Measurements from ENCODE around the gene HOXA3. TPM values are rescaled to one million over a fixed set of nuclear protein-coding genes. Genes with fewer than 3 reads are reported as not detected.

HOXA3 gene
- total and polyA plus RNA-seq, 2 of the 8 experiments (the other 6 are each of a cell fraction or from before 2014, with no cell fraction given) = not detected

- no peak overlapping the region for H4K5ac ChIP-seq (ENCODE audit: insufficient read length, low read depth, low read length)
- peaks cover 1 to 4% (median 3%) of the 10 kb centered on the region in 4 experiments; a peak in 6 of 7 replicates for H3K4me1 ChIP-seq (replicated peaks in 1 of 4; ENCODE audit: control insufficient read depth in 3 of 4, insufficient read depth in 4 of 4, low read length in 3 of 4)
- H3K4ac ChIP-seq (replicated peaks; ENCODE audit: insufficient read length, low read depth, low read length) = no peak overlapping the region
- CTCF ChIA-PET (ENCODE audit: partially characterized antibody) = interaction anchor here (0.6 to 2.7 kb wide), 38 partner anchors 8 to 1283 kb away, joined by 3 to 26 read pairs (median 4); partner anchors contain the start of genes HOXA13, HOXA3, HOXA5 and HOXA7
- peak overlapping the region; percentile 58; the same call in 1 of the 2 replicates for H4K8ac ChIP-seq (ENCODE audit: extremely low read depth, insufficient read depth, low read length)
- peak overlapping the region; percentile 18 to 21; a peak in 3 of 4 replicates for H3K4me2 ChIP-seq (ENCODE audit: insufficient read depth in 1 of 2, low read depth in 2 of 2, low read length in 2 of 2)
- POLR2A ChIA-PET (ENCODE audit: partially characterized antibody) = interaction anchor here (0.6 kb wide), 1 partner anchor 485 kb away, joined by 3 read pairs; no protein-coding TSS in a partner anchor
- H2BK5ac ChIP-seq (ENCODE audit: low read depth, low read length) = no peak overlapping the region
- H3K23me2 ChIP-seq (ENCODE audit: low read depth, low read length) = no peaks in the 10 kb centered on the region
- H3K4me3 ChIP-seq (ENCODE audit: extremely low read depth in 1 of 4, insufficient read depth in 2 of 4, low read depth in 3 of 4, low read length in 4 of 4) = peak overlapping the region in 1 of 4 experiments; percentile 8; a peak in 1 of 8 replicates
- H2AK5ac ChIP-seq (ENCODE audit: low read depth, low read length) = no peak overlapping the region
- no peak overlapping the region for H2AFZ ChIP-seq (ENCODE audit: low read length)
- no peaks in the 10 kb centered on the region for H3K9me3 ChIP-seq (ENCODE audit: insufficient read depth in 2 of 2, low read depth in 1 of 2, low read length in 1 of 2)
- H3K9ac ChIP-seq (replicated peaks in 1 of 4; ENCODE audit: extremely low read depth in 1 of 4, low read depth in 3 of 4, low read length in 3 of 4) = no peak overlapping the region
- no peak overlapping the region for H2BK15ac ChIP-seq (ENCODE audit: low read length)
- DNase-seq (ENCODE audit: low read depth in 1 of 2, low spot score in 2 of 2) (peak in 1 of 2 experiments; percentile 93), FAIRE-seq (no peak)
- H3K79me2 ChIP-seq (ENCODE audit: control insufficient read depth in 1 of 2, insufficient read depth in 2 of 2, low read length in 2 of 2) = no peaks in the 10 kb centered on the region
- H3K79me1 ChIP-seq (ENCODE audit: low read depth, low read length) = no peaks in the 10 kb centered on the region
- H4K20me1 ChIP-seq (replicated peaks in 1 of 2; ENCODE audit: control insufficient read depth in 1 of 2, insufficient read depth in 2 of 2, low read length in 2 of 2) = peaks cover 39 to 50% of the 10 kb centered on the region in 2 experiments
- 0 out of 2 replicates have a peak overlapping the region, but pooled peaks have one; percentile 60 for H2BK12ac ChIP-seq (ENCODE audit: low read depth, low read length)
- no peak overlapping the region for H3K23ac ChIP-seq (ENCODE audit: insufficient read length)
- no peak overlapping the region for H2BK20ac ChIP-seq (ENCODE audit: low read length)
- H3K27ac ChIP-seq (ENCODE audit: low read depth, low read length) = no peak overlapping the region
- H4K91ac ChIP-seq (replicated peaks; ENCODE audit: insufficient read length, low read length) = no peak overlapping the region
- H3K56ac ChIP-seq (replicated peaks; ENCODE audit: insufficient read length, low read depth, low read length) = no peak overlapping the region
- no peak overlapping the region for H3K18ac ChIP-seq (ENCODE audit: extremely low read depth, low read length)
- H2BK120ac ChIP-seq (replicated peaks; ENCODE audit: low read depth, low read length) = no peak overlapping the region
- 9% methylated on average over 53 of the region's 56 CpGs; no CpG with 5 or more reads in 1 of the 2 experiments for WGBS, 2 experiments (ENCODE audit: extremely low coverage in 1 of 2, insufficient coverage in 1 of 2, insufficient read length in 1 of 2, insufficient replicate concordance in 2 of 2, low coverage in 1 of 2, low lambda C conversion rate in 2 of 2, missing lambda C conversion rate in 1 of 2)
- H3K27me3 ChIP-seq (replicated peaks in 1 of 4; ENCODE audit: control insufficient read depth in 3 of 4, extremely low read depth in 1 of 4, insufficient read depth in 3 of 4, low read length in 3 of 4) = peaks cover 98 to 100% (median 100%) of the 10 kb centered on the region in 4 experiments
- H3K36me3 ChIP-seq (ENCODE audit: control insufficient read depth in 2 of 4, insufficient read depth in 4 of 4, low read length in 3 of 4) = peaks cover 0 to 7% (median 0%) of the 10 kb centered on the region in 4 experiments; a peak in 1 of 8 replicates
- H3K14ac ChIP-seq (ENCODE audit: insufficient read length) = no peak overlapping the region
- peak; percentile 95 for TF ChIP-seq RNF2 (IDR thresholded peaks at IDR 0.05; ENCODE audit: borderline replicate concordance, low read depth, low read length, missing control alignments, poor library complexity, severe bottlenecking)
- TF ChIP-seq EP300 (IDR thresholded peaks at IDR 0.05; ENCODE audit: borderline replicate concordance in 1 of 2, low read depth in 2 of 2, low read length in 2 of 2) = 0 out of 3 replicates have a peak, but pooled peaks of 1 of the 2 experiments have one; percentile 17
- TF ChIP-seq YY1 (IDR thresholded peaks at IDR 0.05; ENCODE audit: low read depth, low read length) = 0 out of 2 replicates have a peak, but pooled peaks have one; percentile 36
- TF ChIP-seq NANOG (IDR thresholded peaks at IDR 0.05; ENCODE audit: insufficient read depth, low read depth, low read length, poor library complexity, severe bottlenecking) = peak; percentile 2
- TF ChIP-seq, protein P1, sequence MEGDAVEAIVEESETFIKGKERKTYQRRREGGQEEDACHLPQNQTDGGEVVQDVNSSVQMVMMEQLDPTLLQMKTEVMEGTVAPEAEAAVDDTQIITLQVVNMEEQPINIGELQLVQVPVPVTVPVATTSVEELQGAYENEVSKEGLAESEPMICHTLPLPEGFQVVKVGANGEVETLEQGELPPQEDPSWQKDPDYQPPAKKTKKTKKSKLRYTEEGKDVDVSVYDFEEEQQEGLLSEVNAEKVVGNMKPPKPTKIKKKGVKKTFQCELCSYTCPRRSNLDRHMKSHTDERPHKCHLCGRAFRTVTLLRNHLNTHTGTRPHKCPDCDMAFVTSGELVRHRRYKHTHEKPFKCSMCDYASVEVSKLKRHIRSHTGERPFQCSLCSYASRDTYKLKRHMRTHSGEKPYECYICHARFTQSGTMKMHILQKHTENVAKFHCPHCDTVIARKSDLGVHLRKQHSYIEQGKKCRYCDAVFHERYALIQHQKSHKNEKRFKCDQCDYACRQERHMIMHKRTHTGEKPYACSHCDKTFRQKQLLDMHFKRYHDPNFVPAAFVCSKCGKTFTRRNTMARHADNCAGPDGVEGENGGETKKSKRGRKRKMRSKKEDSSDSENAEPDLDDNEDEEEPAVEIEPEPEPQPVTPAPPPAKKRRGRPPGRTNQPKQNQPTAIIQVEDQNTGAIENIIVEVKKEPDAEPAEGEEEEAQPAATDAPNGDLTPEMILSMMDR (IDR thresholded peaks at IDR 0.05; ENCODE audit: control extremely low read depth in 1 of 3, insufficient read depth in 1 of 3, low read depth in 1 of 3, low read length in 3 of 3) = peak; percentile 74 to 83 (median 80)
- peak; percentile 73; the same call in 1 of the 2 replicates for TF ChIP-seq TCF12 (IDR thresholded peaks at IDR 0.05; ENCODE audit: low read depth, low read length)
Measured at GRCh38 chr7:27179503-27180430, 27.4 kb upstream of the HOXA3 start.
